Body of pancreas (tissue), 4 donors: ENCODE results near the gene CCDC71.

Experiments used
- POLR2A ChIP-seq, 3 donors: fragments of 450-650 bp; IDR thresholded peaks; one replicate each; pipeline ENCODE4 v1.6.1; 2016; ENCODE audit warnings: antibody characterized with exemption in 3 of 3, mild to moderate bottlenecking in 2 of 3
- TF ChIP-seq, protein P1 (sequence below), 7 experiments: fragments of 450-650 bp in 4 of 7; fragments of 200-600 bp in 3 of 7; sonication (generic) in 3 of 7; IDR thresholded peaks; one replicate each; pipeline ENCODE4 v1.5.1; 2016 to 2019; ENCODE audit warnings: antibody characterized with exemption in 7 of 7

DNA sequence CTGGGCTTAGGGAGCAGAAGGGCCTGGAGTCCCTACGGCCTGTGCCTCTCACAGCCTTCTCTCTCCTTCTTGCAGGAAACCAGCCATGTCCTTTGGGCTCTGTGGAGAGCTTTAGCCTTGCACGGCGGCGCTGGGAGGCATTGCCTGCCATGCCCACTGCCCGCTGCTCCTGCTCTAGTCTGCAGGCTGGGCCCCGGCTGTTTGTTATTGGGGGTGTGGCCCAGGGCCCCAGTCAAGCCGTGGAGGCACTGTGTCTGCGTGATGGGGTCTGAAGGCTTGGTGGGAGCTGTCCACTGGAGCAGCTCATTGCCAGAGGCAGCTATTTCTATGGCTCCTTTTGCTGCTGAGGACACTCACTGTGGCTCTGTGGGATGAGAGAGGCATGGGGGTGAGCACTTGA, 9.4 kb upstream of the CCDC71 start:
- TF ChIP-seq, protein P1, sequence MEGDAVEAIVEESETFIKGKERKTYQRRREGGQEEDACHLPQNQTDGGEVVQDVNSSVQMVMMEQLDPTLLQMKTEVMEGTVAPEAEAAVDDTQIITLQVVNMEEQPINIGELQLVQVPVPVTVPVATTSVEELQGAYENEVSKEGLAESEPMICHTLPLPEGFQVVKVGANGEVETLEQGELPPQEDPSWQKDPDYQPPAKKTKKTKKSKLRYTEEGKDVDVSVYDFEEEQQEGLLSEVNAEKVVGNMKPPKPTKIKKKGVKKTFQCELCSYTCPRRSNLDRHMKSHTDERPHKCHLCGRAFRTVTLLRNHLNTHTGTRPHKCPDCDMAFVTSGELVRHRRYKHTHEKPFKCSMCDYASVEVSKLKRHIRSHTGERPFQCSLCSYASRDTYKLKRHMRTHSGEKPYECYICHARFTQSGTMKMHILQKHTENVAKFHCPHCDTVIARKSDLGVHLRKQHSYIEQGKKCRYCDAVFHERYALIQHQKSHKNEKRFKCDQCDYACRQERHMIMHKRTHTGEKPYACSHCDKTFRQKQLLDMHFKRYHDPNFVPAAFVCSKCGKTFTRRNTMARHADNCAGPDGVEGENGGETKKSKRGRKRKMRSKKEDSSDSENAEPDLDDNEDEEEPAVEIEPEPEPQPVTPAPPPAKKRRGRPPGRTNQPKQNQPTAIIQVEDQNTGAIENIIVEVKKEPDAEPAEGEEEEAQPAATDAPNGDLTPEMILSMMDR (IDR thresholded peaks at IDR 0.05), result no peak
- no peak for TF ChIP-seq POLR2A (IDR thresholded peaks at IDR 0.05)
